ENCODE results near the gene CHKB.

- TF ChIP-seq CTCF (IDR thresholded peaks at IDR 0.05) (no peak), POLR2A (IDR thresholded peaks at IDR 0.05; ENCODE audit: low read depth) (no peak), POLR2AphosphoS5 (IDR thresholded peaks at IDR 0.05) (no peak)
Measured at GRCh38 chr22:50545522-50546325, 36.9 kb downstream of the CHKB start, which contains the start of gene KLHDC7B.

Data from esophagus muscularis mucosa (tissue), 3 donors.